ENCODE results near the gene RGS7.

DNA sequence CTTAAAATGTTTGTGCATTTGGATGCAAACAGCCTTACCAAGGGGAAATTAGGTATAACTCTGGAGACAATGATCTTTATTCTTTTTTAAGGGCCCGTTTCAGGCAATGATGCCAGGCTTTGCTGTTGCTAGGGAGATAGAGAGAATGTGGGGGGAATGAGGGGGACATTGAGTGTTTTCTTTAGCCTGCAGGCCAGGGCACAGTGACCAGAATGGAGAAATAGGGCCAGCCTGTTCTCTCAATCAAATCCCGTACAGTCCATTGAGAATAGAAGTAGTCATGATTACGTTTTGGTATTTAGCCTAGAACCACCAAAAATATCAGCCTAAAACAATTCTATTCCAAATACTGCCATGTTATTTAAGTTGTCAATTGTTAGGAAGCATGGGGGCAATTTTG is 49.0 kb downstream of the RGS7 start:
- TF ChIP-seq, protein P1, sequence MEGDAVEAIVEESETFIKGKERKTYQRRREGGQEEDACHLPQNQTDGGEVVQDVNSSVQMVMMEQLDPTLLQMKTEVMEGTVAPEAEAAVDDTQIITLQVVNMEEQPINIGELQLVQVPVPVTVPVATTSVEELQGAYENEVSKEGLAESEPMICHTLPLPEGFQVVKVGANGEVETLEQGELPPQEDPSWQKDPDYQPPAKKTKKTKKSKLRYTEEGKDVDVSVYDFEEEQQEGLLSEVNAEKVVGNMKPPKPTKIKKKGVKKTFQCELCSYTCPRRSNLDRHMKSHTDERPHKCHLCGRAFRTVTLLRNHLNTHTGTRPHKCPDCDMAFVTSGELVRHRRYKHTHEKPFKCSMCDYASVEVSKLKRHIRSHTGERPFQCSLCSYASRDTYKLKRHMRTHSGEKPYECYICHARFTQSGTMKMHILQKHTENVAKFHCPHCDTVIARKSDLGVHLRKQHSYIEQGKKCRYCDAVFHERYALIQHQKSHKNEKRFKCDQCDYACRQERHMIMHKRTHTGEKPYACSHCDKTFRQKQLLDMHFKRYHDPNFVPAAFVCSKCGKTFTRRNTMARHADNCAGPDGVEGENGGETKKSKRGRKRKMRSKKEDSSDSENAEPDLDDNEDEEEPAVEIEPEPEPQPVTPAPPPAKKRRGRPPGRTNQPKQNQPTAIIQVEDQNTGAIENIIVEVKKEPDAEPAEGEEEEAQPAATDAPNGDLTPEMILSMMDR (IDR thresholded peaks at IDR 0.05) = no peak
- no peak for TF ChIP-seq POLR2A (IDR thresholded peaks at IDR 0.05; ENCODE audit: low read depth)
- TF ChIP-seq POLR2AphosphoS5 (IDR thresholded peaks at IDR 0.05) = no peak

All from esophagus muscularis mucosa (tissue), 3 donors.